ENCODE data around the gene FBXL13.

GRCh38 chr7:103071000-103071399 is 3.6 kb downstream of the FBXL13 start:
- TF ChIP-seq CTCF (IDR thresholded peaks at IDR 0.05) (no peak), POLR2A (IDR thresholded peaks at IDR 0.05) (no peak)
